VCaP (cell line): ENCODE data around the gene SUCLG2.
"Not testable (repeated sequence)": the region's sequence is repeated elsewhere in the genome, so short reads cannot be mapped to it uniquely, and the experiment has no call there.

Experiments used
- H3K27ac ChIP-seq: fragments of 450-650 bp; 2 replicates; pipeline ENCODE4 v1.5.1; 2017
- CTCF ChIP-seq: fragments of 450-650 bp; conservative IDR thresholded peaks from 2 replicates; pipeline ENCODE4 v1.5.1; 2017; ENCODE audit warnings: mild to moderate bottlenecking, moderate library complexity

Gene SUCLG2

GRCh38 chr3:67540198-67540894 is 114.1 kb downstream of the SUCLG2 start:
- no peak overlapping the region for H3K27ac ChIP-seq
- TF ChIP-seq CTCF = no peak

GRCh38 chr3:67537203-67537602 is 117.2 kb downstream of the SUCLG2 start:
- H3K27ac ChIP-seq = not testable (repeated sequence)

- no peak overlapping the region for H3K27ac ChIP-seq
- TF ChIP-seq CTCF = no peak
These were observed 119.4 kb downstream of the SUCLG2 start for GRCh38 chr3:67535006-67535405.

- TF ChIP-seq CTCF = no peak
- no peak overlapping the region for H3K27ac ChIP-seq
These were observed 119.8 kb downstream of the SUCLG2 start for GRCh38 chr3:67534594-67534993.

GRCh38 chr3:67531181-67532101 is 123.0 kb downstream of the SUCLG2 start:
- H3K27ac ChIP-seq = no peak overlapping the region
- TF ChIP-seq CTCF = no peak

- no peak for TF ChIP-seq CTCF
- no peak overlapping the region for H3K27ac ChIP-seq
These were observed 124.5 kb downstream of the SUCLG2 start for GRCh38 chr3:67529915-67530314.

- no peak for TF ChIP-seq CTCF
- no peak overlapping the region for H3K27ac ChIP-seq
These were observed 125.1 kb downstream of the SUCLG2 start for GRCh38 chr3:67529337-67529736.

GRCh38 chr3:67526246-67526645 is 128.2 kb downstream of the SUCLG2 start:
- TF ChIP-seq CTCF = no peak
- H3K27ac ChIP-seq = no peak overlapping the region
